CMK (cell line): ENCODE measurements around the gene NKIRAS1.
"Not testable (repeated sequence)": the region's sequence is repeated elsewhere in the genome, so short reads cannot be mapped to it uniquely, and the experiment has no call there.

Source experiments
- DNase-seq: peaks from one replicate; pipeline ENCODE4 v3.0.0-alpha.2; 2010; ENCODE audit warnings: low read depth

Gene NKIRAS1

DNA sequence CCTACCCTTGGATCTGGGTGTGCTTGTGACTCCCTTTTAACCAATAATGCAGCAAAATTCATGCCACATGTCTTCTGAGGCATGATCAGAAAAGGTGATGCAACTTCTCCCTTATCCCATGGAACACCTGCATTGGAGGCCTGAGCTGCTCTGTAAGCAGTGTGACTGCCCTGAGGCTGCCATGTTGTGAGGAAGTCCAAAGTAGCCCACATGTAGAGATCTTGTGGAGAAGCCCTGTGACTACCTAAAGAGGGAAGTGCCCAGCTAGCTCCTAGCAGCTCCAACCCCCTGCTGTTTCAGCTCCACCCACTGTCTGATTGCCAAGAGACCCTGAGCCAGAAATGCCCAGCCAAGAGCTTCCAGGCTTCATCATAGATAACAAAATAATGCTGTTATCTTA lies 21.9 kb upstream of the NKIRAS1 start:
- peak; percentile 38 for DNase-seq

DNA sequence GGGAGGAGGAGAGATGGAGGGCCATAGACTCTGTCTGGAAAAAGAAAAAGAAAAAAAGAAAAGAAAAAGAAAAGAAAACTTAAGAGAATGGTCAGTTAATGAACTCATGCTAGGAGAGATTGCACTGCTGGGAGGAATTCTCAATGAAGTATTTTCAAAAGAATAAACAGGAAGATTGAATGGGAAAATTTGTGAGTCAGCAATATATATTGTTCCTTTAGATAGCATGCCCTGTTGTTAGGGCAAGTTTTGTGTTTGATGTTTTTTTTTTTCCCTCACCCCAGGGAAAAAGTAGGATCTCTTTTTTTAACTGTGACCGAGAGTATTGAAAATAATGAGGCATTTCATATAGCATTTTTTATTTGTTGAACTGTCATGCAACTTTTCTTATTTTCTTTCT lies 20.5 kb upstream of the NKIRAS1 start:
- no peak for DNase-seq

DNA sequence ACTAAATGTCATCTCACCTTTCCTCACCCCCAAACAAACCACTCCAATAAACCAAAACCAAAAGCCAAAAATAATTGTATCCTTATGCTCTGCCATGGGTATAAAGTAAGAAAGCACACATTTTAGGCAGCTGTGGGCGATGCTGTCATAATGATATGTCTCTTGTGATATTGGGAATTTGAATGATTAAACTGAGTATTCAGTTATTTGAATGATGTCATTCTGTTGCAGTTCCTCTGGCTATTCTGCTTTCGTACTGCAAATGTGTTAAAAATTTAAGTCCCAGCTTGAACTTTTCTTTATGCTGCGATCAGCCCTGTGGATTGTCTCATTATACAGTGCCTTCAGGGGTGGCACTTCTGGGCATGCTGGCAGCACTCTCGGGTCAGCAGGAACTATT lies 17.5 kb upstream of the NKIRAS1 start:
- DNase-seq = no peak

DNA sequence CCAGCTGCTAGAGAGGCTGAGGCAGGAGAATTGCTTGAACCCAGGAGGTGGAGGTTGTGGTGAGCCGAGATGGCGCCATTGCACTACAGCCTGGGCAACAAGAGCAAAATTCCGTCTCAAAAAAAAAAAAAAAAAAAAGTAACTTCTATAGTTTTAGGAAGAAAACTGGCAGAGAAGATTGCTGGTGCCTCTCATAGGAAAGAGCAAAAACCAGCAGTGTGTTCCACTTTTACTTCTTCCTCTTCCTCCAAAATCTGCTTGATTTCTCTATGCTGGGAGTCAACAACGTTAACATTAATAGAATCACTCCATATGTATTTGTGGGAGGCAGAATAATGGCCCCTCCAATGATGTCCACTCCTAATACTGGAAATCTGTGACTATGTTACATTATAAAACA lies 15.8 kb upstream of the NKIRAS1 start:
- DNase-seq = no peak

DNA sequence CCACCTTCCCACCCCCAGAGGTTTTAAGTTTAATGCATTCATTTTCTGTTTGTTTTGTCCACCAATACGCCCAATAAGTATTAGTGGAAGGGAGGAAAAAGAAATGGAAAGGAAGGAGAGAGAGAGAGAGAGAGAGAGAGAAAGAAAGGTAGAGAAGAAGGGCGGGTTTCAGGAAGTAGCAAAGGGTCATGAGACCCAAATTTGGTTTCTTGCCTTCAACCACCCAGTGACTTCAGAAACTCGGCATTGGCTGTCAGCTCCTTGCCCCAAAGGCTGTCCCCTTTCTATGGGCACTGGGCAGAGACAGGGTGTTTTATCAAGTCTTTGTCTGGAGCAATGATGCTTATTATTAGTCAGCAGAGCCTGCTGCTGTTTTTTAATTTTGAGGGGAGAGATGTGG lies 14.8 kb upstream of the NKIRAS1 start:
- DNase-seq = no peak

DNA sequence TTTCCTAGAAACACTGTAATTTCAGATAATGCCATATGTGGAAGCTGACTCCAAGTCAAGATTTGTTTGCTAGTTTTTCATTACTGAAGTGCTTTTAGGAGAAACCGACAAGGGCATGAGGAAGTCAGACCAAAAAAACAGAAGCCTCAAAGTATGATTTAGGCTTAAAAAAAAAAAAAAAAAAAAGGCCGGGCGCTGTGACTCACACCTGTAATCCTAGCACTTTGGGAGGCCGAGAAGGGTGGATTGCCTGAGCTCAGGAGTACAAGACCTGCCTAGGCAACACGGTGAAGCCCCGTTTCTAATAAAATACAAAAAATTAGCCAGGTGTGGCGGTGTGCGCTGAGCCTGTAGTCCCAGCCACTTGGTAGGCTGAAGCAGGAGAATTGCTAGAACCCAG lies 11.7 kb upstream of the NKIRAS1 start:
- no peak for DNase-seq

DNA sequence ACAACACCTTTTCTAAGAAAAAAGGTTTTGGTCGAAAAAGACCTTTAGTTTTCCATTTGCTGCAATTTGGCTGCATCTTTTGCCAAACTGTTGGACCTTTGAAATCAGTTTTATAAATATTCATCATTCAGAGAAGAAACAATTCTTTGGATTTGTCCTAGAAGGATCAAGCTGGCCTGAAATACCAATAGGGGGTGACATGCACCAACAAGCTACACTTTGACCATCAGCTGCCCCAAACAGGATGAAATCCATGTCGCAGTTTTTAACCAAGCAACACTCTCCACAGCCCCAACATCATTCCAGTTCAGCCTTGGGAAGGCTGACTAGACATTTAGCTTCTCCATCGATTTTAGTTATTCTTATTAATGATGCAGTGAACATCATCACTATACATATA lies 9.9 kb upstream of the NKIRAS1 start:
- no peak for DNase-seq

DNA sequence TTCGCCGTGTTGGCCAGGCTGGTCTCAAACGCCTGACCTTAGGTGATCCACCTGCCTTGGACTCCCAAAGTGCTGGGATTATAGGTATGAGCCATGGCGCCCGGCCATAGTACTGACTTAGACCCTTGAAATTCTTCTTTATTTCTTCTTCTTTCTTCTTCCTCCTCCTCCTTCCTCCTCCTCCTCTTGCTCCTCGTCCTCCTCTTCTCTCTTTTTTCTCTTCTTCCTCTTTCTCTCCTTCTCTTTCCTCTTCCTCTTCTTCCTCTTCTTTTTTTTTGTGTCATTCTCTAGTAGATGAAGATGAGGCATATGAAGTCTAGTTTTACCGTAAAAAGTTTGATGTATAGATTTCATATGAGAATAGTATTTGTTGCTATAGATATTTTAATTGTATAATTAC lies 9.5 kb upstream of the NKIRAS1 start:
- no peak for DNase-seq

DNA sequence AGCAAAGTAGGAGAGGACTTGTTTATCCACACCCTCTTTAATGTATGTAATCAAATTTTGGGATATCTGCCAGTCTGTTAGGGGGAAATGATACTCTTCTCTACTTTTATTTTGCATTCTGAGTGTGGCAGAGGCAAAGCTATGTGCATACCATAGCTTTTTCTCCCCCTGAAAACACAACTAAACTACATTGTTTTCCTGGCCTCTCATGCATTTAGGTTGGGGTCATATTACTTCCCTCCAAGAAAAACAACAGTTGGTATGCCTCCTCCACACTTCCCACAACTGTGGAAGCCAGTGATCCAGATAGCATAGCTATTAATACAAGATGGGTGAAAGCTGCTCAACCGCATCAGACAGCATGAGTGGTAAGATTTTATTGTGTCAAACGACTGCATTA lies 7.0 kb upstream of the NKIRAS1 start:
- no peak for DNase-seq

DNA sequence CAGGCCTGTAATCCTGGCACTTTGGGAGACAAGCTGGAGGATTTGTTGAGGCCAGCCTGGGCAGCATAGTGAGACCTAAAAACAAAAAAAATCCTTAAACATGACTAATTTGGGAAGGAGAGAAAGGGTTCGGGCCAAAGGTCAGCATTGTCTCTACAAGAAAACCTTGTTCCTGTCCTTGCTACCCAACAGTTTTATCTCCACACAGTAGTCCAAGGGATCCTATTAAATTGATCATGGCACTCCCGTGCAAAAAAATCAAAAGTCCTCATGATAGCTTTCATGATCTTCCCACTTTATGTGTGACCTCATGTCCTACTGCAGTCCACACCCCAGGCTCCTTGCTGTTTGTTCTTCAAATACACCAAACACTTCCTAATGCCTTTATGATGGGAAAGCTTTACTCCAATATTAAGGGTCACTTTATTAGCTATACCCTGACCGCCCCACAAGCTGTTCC lies 4.3 kb upstream of the NKIRAS1 start:
- no peak for DNase-seq

DNA sequence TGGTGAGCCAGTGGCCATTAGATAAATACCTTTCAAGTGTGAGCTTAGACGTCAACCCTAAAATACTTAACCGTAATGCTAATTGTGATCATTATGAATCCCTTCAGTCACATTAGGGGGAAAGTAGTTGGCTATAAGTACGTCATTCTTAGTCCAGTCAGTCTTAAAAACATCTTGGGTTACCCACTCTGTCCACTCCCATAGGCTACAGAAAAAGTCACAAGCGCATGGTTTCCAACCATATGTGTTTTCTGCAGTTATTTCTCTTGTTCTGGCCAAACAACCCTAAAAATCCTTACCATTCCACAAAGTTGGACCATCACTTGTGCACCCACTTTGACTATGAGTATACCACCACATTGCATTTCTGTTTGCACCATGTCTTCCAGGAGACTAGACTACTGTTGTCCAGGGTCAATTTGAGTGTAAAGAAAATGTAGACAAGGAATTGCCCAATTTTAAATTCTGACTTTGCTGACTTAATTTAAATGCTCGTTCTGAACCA lies 3.4 kb upstream of the NKIRAS1 start:
- no peak for DNase-seq

DNA sequence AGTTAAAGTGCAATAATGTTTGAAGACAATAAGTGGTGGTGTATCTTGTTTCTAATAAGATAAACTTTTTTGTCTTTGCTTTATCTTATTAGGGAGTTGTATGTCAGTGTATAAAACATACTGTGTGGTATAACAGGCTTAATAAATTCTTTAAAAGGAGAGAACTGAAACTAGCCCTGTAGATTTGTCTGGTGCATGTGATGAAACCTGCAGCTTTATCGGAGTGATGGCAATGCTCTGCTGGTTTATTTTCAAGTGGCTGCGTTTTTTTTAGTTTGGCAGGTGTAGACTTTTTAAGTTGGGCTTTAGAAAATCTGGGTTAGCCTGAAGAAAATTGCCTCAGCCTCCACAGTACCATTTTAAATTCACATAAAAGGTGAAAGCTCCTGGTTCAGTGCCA lies 2.8 kb upstream of the NKIRAS1 start:
- no peak for DNase-seq

DNA sequence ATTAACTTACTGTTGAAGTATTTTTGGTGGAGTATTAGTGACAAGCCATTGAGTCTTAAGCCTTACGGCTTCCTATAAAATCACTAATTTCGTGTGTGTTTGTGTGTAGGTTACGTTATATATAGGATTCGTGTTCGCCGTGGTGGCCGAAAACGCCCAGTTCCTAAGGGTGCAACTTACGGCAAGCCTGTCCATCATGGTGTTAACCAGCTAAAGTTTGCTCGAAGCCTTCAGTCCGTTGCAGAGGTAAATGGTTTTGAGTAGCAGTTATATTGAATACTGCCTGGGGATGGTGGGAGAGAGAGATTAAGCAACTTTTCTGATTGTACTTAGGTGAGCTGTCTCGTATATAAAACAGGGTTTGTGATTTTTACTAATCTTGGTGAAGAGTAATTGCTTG lies 1.5 kb upstream of the NKIRAS1 start:
- DNase-seq = not testable (repeated sequence)

DNA sequence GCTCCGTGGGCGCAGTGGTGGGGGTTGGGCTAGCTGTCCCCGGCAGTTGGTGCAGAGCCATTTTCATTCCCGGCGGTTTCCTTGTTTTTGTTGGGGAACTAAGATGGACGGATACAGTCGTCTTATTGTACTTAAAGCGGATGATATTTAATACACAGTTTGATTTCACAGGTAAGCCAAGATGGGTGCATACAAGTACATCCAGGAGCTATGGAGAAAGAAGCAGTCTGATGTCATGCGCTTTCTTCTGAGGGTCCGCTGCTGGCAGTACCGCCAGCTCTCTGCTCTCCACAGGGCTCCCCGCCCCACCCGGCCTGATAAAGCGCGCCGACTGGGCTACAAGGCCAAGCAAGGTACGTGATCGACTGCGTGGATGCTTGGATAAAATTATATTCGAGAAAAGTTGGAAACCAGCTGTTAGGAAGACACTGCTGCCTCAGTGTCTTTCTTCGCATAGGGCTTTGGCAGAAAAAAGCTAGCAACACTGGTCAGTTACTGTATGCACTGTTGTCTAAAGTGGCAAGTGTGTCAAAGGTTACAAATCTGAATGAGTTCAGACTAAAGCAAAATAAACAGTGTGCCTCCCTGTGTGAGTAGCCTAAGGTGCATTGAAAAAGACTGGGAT lies 1.0 kb upstream of the NKIRAS1 start:
- not testable (repeated sequence) for DNase-seq

DNA sequence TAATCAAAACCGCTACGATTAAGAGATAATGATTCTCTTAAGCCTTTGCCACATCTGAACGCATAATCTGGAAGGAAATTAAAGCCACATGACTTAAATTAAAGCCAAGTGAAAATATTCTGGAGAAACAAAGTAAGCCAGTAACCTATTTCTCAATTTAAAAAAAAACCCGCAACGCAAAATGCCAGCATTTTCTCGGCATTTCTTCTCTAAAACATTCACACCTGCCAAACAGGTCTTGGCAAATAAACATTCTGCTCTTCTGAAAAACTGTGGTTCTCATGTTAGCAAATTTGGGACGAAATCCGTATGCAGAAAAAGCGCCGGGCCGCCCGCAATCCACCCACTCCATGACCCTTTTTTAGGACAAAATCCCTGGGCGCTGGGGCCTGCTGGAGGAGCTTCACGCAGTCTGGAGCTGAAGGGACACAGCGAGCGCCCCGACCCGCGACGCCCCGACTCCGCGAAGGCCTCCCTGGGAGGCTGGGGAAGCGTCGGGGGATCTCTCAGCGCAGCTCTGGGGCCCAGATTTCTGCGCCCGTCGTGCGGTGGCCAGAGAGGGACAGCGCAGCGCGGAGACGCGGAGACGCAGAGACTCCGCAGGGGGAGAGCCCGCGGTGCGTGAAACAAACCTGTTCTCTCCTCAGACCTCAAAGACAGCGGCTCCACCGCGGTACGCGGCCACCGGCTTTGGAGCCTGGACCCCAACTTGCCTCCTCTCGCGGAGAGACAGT lies 471 bp downstream of the NKIRAS1 start:
- DNase-seq = no peak

DNA sequence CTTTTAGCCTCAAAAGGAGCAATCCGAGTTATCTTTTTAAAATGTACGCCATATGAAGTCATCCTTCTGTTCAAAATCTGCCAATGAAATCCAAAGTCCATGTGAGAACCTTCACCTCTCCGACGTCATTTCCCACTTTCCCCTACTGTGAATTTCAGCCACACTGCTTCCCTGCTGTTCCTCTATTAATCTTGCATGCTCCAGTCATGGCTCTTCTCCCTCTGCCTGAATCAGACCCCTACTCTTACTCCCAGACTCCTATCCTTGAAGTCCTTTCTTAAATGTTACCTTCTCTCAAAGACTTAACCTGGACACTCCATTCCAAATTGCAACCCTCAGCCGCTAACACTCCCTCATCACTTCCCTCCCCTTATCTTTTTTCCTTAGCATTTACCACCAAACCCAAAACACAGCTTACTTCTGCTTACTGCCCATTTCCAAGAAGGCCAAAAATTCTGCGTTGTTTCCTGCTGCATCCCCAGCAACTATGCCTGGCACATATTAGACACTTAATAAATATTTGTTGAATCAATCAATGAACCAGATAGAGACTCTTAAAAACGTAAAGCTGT lies 1.2 kb downstream of the NKIRAS1 start:
- DNase-seq = no peak

DNA sequence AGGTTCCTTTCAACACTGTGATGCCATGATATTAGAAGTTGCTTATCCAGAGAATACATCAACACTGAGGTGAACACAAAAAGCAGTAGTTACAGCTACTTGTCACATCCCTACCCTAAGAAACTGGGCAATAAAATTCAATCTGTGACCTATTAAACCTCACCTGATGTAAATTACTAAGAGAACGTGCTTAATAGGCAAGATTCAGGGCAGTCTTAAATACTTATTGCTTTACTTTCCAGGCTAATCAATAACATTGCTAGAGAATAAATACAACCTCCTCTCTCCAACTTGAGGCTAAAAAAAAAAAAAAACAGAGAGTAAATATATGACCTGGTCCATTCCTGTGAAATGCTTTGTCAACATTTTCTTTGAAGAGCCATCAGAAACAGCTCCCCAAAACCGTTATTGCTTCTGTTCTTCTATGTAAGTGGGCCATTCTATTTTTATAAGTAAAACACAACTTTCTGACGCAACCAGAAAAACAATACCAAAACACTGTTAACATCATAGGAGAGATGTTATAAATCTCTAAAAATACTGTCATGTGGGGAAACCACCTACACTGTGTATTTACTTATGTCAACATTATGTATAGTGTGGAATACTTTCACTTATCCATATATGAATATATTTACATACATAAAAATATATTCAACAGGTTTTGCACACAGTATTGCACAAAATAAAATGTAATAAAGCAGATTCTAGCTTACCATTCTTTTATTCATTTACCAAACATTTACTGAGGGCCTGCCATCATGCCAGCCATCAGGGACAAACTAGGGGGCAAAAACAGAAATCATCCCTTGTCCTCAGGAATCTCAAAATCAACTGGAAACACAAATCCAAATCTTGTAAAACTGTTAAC lies 2.7 kb downstream of the NKIRAS1 start:
- DNase-seq = no peak

DNA sequence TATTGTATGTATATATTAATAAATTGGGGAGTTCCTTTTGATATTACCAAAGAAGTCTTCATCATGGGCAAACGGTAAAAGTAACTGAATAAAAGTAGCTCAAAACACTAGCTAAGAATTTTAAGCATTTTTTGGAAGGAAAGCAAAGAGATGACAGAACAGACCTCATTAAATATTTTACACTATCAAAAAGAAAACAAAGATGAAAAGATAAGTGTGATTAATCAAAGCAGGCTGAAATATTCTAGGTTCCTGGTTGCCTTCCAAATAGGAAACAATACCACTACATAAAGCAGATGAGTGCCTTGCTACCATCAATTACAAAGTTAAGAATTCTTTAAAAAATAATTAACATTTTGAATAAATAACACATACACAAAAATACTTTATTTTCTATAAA lies 3.6 kb downstream of the NKIRAS1 start:
- no peak for DNase-seq

DNA sequence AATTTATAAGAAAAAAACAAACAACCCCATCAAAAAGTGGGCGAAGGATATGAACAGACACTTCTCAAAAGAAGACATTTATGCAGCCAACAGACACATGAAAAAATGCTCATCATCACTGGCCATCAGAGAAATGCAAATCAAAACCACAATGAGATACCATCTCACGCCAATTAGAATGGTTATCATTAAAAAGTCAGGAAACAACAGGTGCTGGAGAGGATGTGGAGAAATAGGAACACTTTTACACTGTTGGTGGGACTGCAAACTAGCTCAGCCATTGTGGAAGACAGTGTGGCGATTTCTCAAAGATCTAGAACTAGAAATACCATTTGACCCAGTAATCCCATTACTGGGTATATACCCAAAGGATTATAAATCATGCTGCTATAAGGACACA lies 4.5 kb downstream of the NKIRAS1 start:
- not testable (repeated sequence) for DNase-seq

DNA sequence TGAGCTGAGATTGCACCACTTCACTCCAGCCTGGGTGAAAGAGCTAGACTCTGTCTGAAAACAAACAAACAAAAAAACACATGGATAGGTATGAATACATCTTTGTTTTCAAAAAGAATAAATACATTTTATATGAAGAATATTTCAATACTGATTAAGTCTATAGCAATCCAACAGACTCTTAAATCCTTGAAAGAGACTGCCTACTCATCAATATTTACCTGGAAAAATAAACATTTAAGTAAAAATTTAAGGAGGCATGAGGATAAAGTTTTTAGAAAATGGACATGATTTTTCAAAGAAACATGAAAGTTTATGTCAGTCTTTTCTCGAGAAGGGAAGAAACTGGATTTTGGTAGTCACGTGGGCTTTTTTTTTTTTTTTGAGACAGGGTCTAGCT lies 5.4 kb downstream of the NKIRAS1 start:
- DNase-seq = no peak

DNA sequence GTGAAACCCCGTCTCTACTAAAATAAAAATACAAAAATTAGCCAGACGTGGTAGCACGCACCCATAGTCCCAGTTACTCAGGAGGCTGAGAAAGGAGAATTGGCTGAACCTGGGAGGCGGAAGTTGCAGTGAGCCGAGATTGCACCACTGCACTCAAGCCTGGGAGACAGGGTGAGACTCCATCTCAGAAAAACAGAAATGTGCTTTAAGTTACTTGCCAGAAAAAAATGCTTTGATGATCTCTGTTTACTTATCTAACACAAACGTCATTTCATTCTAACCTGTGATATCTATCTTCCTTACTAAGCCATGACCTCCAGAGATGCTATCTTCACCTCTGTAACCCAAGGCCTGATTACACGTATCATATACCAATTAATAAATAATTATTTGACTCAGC lies 7.4 kb downstream of the NKIRAS1 start:
- DNase-seq = no peak

DNA sequence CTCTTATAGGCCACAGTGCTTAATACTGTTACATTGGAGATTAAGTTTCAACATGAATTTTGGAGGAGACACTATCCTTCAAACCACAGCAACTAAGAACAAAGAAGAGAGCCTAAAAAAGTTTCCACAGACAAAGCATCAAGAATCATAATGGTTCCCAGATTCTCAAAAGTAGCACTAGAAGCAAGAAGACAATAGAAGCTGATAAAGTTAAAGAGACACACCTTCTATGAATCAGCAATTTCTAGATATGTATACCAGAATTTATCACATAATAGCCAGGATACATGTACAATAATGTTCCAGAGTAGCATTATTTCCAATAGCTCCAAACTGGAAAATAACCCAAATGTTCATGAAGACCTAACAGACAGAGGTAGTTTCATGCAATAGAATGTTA lies 12.2 kb downstream of the NKIRAS1 start:
- no peak for DNase-seq

DNA sequence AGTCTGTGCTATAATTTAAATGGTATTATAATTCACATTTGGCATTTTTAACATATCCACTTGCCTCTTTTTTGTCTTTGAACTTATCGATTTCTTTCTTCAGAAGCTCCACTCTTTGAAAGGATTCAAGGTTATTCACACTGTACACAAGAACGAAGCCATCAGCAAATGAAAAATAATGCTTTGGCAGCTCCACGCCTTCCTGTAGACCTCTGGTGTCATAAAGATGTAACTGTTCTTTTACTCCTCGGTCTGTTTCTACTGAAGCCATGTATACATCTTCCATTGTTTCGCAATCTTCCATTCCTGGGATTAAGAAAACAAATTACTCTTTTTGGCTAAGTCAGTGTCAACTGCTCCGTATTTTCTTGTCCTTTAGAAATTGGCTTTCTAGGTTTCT lies 16.0 kb downstream of the NKIRAS1 start:
- DNase-seq = no peak
